Measurements from ENCODE around the gene PRKG1. TPM values are rescaled to one million over a fixed set of nuclear protein-coding genes. Genes with fewer than 3 reads are reported as not detected.

The PRKG1 gene
- total RNA-seq, 2 donors from 2014 or later, result 17.8 to 31.1 TPM

- no peak for TF ChIP-seq CTCF (IDR thresholded peaks at IDR 0.05)
- Histone ChIP-seq H3K27ac (no peak overlapping the region), H3K4me1 (peaks cover 0 to 7% of the 10 kb centered on the region in 2 donors), H3K9me3 (no peaks in the 10 kb centered on the region), H3K27me3 (no peaks in the 10 kb centered on the region), H3K36me3 (no peaks in the 10 kb centered on the region), H3K4me3 (no peak overlapping the region)
- no peak for DNase-seq (ENCODE audit: low spot score)
Measured at GRCh38 chr10:51689536-51689935, 615.2 kb downstream of the PRKG1 start.

- TF ChIP-seq CTCF (IDR thresholded peaks at IDR 0.05), result no peak
- Histone ChIP-seq H3K4me1 (peaks cover 0 to 20% of the 10 kb centered on the region in 2 donors), H3K9me3 (no peaks in the 10 kb centered on the region)
Measured at GRCh38 chr10:51691135-51691534, 616.8 kb downstream of the PRKG1 start.

GRCh38 chr10:51694086-51694768, 619.9 kb downstream of the PRKG1 start:
- TF ChIP-seq CTCF (IDR thresholded peaks at IDR 0.05), result no peak
- DNase-seq (ENCODE audit: low spot score), result no peak
- no peaks in the 10 kb centered on the region for H3K9me3 ChIP-seq
- peaks cover 0 to 48% of the 10 kb centered on the region in 2 donors for H3K4me1 ChIP-seq
- peak overlapping the region in 1 of 2 donors; percentile 25 for H3K27ac ChIP-seq
- H3K36me3 ChIP-seq, result no peaks in the 10 kb centered on the region
- H3K4me3 ChIP-seq, result no peak overlapping the region
- no peaks in the 10 kb centered on the region for H3K27me3 ChIP-seq

More at GRCh38 chr10:51691135-51691534, 616.8 kb downstream of the PRKG1 start:
- no peak overlapping the region for H3K4me3 ChIP-seq
- H3K27ac ChIP-seq, result no peak overlapping the region
- DNase-seq (ENCODE audit: low spot score), result no peak
- H3K36me3 ChIP-seq, result no peaks in the 10 kb centered on the region
- H3K27me3 ChIP-seq, result no peaks in the 10 kb centered on the region

- peaks cover 0 to 54% of the 10 kb centered on the region in 2 donors for H3K4me1 ChIP-seq
- TF ChIP-seq CTCF (IDR thresholded peaks at IDR 0.05), result no peak
- no peak overlapping the region for H3K4me3 ChIP-seq
- no peaks in the 10 kb centered on the region for H3K36me3 ChIP-seq
- peak overlapping the region in 1 of 2 donors; percentile 17 for H3K27ac ChIP-seq
- no peak for DNase-seq (ENCODE audit: low spot score)
- no peaks in the 10 kb centered on the region for H3K9me3 ChIP-seq
- no peaks in the 10 kb centered on the region for H3K27me3 ChIP-seq
Measured at GRCh38 chr10:51696251-51696650, 622.0 kb downstream of the PRKG1 start.

- peak overlapping the region; percentile 73 to 78 for H3K4me3 ChIP-seq
- no peaks in the 10 kb centered on the region for H3K27me3 ChIP-seq
- H3K9me3 ChIP-seq, result no peaks in the 10 kb centered on the region
- H3K36me3 ChIP-seq, result no peaks in the 10 kb centered on the region
- H3K27ac ChIP-seq, result peak overlapping the region; percentile 90 to 92
- TF ChIP-seq CTCF (IDR thresholded peaks at IDR 0.05), result no peak
- DNase-seq (ENCODE audit: low spot score), result no peak
- peaks cover 0 to 54% of the 10 kb centered on the region in 2 donors for H3K4me1 ChIP-seq
Measured at GRCh38 chr10:51698473-51699063, 624.3 kb downstream of the PRKG1 start.

Measured in right atrium auricular region (tissue), 2 donors.